CD4-positive, alpha-beta T cell treated with Interleukin-1 beta for 1 hour (primary cell): ENCODE results near the gene GRIK2.
A peak's percentile ranks its signal among the peaks of the same experiment; 100 is the strongest.
"Not testable (repeated sequence)": the region's sequence is repeated elsewhere in the genome, so short reads cannot be mapped to it uniquely, and the experiment has no call there.

Experiments
- DNase-seq, 2 donors: peaks; one replicate each; pipeline ENCODE4 v3.0.0-alpha.2; 2020 to 2022

Gene GRIK2

DNA sequence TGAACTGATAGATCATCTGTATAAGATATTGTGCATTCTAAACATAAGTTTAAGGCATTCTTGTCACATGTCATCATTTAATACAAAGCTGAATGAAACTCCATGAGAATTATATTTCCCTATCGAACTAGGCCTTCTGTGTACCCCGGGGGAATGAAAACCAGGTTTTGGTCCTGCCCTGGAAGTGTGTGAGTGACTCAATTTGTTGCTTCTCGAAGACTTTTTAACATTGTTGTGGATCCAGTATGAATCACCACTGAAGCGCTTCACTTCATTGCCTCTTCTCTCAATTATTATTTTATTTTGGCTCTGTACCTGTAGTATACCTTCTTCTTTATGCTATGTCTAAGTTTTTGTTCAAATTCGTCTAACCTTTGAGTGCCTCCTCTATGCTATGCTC, 150.8 kb downstream of the GRIK2 start:
- DNase-seq: no peak

DNA sequence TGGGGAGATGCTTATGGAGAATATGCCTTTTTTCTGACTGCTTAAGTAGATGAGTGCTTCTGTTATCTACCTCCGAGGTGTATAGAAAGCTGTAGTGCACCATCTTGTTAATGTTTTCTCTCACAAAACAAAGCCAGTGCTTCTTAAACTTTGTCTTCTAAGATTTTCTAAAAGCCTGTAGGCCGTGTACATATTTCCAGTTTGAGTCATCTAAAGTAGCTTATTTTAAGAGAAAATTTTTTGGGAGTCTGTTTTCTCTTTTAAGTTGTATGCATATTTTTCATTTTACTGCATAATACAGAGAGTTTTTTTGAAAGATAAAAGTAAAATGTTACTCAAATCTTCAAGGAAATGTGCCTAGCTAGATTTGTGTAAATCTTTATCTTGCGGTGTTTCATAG, 151.7 kb downstream of the GRIK2 start:
- no peak for DNase-seq

DNA sequence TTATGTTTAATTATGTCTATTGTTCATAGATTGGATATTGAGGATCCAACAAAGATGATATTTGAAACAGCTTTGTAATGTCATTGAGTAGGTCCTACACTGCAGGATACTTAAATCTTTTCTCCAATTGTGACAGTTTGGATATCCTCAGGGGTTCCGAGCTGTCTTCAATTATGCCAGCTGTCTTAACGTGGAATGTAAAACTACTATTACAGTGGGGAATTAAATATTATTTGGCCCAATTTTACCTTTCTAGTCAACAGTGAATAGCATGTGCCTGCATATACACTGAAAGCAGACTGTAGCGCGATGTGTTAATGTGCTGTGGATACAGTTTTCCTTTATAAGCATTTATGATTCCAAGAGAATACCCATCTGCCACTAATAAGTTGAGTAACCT, 156.9 kb downstream of the GRIK2 start:
- DNase-seq: no peak

DNA sequence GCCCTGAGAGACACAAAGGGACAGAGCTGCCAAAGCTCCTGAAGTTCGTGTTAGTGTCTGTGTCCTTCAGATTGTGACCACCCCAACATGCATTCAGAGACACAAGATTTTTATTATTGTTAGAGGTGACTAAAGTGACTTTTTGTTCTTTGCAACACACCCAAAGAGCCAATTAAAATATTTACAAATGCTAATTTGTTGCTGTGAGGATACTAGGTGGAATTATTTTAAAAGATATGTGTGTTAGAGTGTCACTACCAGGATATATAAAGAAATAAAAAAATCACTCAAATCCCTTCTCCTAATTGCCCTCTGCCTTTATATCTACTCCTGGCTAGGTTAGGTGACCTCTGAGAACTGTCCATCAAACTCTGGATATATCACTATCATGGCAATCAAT, 160.7 kb downstream of the GRIK2 start:
- DNase-seq: no peak

DNA sequence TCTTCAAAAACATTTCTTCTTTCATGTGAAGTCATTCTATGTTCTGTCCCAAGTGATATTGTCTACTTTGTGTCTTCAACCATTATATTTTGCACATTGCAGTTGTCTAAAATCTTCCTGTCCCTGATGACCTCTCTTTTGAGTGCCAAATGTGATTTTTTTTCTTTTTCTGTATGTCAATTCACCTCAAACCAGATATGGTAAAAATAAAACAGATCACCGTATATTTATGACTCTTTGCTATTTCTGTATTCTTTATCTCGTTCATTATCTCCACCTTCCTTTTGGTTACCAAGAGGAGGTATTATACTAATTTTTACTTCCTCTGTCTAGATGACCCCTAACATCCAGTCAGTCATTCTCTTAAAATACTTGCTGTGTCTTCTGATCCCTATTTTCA, 165.2 kb downstream of the GRIK2 start:
- DNase-seq: no peak

DNA sequence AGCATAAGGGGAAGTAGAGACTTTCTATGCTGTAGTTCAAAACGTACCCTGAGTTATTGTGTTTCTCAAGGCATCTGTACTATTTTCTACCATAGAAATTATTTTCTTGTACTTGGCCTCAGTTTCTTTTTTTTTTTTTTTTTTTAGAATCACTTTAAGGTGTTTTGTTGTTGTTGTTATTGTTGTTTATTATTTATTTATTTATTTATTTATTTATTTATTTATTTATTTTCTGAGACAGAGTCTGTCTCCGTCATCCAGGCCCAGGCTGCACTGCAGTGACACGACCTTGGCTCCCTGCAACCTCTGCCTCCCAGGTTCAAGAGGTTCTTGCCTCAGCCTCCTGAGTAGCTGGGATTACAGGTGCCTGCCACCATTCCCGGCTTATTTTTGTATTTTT, 179.1 kb downstream of the GRIK2 start:
- no peak for DNase-seq

DNA sequence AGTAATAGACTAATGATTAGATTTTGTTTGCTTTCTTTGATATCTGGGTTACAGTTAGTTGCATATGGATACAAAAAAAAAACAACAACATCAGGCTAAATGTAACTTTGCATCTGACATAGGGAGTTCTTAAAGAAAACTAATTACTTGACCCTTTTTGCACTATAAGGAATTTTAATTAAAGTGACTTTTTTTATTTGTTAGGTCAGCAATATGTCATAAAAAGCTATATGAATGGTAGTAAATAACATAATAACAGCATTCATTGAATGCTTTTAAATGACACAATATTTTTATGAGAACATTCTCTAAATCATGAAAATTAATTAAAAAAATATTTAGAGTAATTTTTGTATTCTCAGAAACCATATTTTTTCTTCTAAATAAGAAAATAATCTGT, 183.6 kb downstream of the GRIK2 start:
- no peak for DNase-seq

DNA sequence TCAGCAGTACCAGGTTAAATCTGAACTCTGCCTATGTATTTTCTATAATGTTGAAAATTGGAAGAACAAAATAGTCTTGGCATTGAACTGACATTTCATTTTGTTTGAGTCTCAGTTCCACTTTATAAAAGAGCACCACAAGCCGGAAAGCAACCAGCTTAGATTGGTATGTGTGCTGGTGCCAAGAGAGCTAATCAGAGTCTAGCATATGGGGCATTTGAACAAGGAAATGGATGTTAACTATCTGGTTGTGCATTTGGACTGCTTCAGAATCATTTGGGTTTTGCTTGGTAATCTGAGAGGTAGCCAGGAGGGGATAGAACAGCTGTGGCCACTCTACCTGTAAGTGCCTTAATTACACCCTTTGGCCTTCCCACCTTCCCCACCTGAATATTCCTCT, 184.8 kb downstream of the GRIK2 start:
- DNase-seq: no peak

DNA sequence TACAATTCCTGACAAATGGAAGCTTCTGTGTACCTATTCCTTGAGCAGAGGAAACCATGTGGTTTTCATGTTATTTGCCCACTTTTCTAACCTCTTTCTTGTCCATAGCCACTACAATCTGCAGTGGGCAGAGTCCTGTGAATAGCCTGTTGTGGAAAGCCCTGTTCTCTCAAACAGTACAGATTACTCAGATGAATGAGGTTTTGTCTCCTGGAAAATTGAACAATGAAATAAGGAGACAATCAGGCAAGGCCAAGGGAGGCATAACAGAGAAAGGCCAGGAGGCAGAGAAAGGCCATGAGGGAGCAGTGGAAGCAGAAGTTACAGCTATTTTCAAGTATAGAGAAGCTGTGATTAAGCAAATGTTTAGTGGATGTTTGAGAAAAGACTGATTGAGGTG, 189.3 kb downstream of the GRIK2 start:
- no peak for DNase-seq

DNA sequence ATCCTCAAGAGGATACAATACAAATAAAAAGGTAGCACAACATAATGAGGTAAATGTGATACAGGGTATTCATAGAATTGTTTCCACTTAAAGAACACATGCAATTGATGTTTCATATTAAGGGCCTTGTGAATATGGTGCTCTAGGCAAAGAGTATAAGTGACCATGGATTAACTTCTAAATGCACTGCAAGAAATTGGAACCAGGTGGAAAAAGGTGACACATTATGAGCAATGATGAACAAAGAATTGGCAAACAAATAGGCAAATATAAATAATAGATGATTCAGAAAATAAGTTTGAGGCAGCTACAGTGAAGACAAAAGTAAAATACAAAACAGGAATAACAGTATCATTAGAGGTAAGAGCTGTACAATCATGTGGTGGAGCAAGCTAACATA, 192.0 kb downstream of the GRIK2 start:
- no peak for DNase-seq

DNA sequence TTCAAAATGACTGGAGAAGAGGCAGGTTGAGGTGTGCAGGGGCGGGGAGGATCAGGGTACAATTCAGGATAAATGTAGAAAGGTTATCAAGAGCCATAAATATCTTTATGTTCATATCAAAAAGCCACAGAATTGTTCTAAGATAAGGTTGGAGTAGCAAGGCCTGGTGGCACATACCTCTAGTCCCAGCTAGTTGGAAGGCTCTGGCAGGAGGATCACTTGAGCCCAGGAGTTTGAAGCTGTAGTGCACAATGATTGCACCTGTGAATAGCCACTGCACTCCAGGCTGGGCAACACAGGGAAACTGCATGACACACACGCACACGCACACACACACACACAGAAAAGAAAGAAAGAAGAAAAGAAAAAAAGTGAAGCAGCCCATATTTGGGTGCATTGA, 194.8 kb downstream of the GRIK2 start:
- peak in 1 of 2 donors; percentile 0 for DNase-seq

DNA sequence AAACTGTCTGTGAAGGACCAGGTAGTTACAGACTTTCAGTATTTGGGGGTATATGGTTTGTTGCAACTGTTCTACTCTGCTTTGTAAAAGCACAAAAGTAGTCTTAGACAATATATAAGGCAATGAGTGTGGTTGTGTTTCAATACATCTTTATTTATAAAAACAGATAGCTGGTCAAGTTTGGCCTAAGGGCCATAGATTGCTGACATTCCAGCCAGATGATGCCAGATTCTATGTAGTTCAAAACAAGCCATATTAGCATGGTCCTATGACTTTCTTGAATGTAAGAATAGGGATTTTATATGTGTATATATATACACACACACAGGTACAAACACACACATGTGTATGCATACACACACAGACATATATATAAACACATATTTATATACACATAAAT, 201.8 kb downstream of the GRIK2 start:
- no peak for DNase-seq

DNA sequence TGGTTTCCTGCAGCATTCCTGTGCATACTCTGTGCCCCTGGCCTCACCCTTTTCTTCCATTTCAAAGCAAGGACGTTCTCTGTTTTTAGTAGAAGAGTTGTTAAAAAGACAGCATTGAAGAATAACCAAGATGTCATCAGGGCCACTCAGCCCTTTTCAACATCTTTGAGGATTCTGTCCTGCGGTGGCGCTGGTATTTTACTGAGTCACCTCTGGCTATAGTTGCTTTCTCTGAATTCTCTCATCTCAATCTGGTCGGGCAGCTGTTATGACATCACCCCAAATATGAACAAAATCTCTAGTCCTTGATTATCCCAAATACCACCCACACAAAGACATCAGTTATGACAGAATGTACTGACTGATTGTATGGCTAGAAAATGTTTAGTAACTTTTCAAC, 204.2 kb downstream of the GRIK2 start:
- DNase-seq: no peak

DNA sequence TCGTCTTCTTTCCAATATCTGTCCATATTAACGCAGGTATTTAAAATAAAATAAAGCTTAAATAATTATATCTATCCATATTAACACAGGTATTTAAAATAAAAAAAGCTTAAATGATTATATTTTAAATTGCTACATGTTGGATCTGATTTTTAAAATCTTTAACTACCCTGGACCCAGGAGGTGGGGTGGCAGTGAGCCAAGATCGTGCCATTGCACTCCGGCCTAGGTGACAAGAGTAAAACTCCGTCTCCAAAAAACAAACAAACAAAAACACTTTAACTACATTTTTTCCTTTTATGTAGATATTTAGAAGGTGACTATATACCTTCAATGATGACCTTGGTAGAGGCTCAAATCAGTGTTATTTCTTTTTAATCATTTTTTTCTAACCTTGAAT, 211.9 kb downstream of the GRIK2 start:
- no peak for DNase-seq

DNA sequence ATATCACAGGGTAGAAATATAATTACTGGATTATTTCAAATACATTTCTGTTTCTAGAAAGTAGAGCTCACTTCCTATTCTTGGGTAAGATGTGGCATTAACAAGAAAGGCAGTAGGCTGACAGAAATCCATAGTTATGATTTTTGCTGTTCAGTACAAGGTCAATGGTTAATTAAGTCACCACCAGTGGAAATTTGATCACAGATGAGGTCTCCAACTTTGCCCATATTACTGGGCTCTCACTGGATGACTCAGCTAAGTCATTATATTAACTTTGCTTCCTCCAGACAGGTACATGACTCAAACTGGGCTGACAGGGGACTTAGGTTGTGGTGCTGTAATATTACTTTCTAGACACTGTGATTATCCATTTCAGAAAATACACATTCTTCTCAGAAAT, 212.4 kb downstream of the GRIK2 start:
- DNase-seq: no peak

DNA sequence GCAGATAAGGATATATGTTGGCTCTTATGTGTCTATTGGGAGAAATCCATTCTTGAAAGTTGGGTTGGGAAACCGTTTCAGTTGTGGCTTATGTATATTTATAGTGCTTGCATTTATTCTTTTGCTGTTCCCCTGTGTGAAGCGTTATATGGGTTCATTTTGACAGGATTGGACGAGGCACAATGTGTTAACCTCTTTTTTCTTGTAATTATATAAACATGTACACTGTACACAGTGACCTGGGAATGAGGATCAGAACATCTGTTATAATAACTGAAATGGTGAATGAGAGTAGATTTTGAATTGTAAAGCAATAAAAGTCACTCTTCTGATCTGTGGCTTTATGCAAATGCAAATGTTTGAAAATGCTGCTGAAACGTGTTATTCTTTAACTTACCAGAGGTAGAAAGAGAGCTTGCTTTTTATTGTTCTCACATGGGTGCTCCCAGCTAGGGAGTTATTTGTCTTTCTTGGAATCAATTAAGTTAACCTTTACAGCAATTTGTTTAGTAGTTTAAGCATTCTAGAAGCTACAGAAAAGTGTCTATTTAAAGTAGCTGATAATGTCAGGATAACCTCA, 213.7 kb downstream of the GRIK2 start:
- DNase-seq: no peak

DNA sequence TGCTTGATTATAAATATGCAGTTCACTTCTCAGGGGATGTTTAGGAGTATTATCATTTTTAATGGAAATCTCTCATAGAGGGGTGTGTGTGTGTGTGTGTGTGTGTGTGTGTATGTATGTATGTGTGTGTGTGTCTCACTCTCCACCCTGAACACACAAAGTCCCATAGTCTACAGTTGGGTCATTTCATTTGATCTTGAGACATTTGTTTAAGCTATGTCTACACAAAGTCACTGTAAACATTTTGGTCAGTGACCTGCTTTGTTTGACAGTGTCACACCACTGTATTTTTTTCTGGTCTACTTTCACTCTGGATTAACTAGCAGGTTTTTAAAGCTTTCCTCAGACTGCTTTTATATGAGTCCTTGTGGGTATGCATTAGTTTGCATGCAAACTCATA, 215.2 kb downstream of the GRIK2 start:
- DNase-seq: no peak

DNA sequence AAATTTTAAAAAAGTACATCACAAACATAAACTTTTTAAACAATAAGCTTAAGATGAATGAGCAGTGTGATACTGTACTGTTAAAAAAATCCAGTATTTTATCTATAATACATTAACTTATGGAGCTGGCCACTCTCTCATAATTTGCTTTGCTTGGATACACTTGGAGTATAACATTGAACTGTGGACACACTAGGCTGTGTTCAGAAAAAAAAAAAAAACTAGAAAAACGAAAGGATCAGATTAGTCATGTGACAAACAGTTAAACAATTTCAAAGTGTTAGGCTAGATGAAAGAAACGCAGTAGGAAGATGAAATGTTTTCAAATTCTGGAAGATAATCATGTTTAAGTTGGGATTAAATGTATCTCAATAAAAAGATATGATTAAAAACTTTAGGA, 220.0 kb downstream of the GRIK2 start:
- no peak for DNase-seq

DNA sequence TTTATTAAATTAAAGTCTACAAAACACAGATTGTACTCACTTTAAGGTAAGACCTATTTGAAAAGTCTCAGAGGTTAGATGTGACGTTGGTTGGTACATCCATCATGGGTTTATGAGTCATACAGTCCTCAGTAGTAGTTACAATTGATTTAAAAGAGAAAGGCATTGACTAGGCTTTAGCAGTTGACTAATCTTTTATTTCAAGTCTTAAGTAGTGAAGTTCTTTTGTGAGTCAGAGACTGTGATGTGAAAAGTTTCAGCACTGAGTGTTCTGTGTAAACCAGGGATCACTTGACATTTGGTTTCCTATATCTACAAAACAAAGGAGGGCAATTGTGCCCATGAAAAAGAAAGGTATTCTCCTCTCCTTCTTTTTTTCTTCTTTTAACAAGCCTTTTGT, 221.3 kb downstream of the GRIK2 start:
- no peak for DNase-seq

DNA sequence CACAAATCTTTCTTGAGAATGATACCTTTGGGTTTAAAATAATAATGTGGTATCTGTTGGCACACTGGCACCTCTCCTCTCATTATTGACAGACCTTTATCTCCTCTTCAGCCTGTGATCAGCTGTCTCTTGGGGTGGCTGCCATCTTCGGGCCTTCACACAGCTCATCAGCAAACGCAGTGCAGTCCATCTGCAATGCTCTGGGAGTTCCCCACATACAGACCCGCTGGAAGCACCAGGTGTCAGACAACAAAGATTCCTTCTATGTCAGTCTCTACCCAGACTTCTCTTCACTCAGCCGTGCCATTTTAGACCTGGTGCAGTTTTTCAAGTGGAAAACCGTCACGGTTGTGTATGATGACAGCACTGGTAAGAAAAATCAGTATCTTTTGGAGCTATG, 232.8 kb downstream of the GRIK2 start:
- no peak for DNase-seq

DNA sequence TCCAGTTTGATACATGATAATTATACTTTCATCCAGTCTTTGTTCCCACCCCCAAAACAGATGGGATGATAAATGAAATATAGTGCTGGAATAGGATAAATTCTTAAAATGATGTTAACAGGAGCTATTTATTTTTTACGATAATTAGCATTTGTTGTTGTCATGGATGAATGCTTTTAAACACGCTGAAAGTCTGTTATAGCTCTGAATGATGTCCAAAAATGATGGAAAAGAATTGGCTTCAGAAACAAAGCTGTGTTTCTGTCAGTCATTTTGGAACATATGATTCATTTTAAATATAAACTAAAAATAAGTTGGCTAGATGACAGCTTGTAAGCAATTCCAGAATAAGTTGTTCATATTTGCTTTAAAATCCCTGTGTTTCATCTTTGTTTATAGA, 237.4 kb downstream of the GRIK2 start:
- no peak for DNase-seq

DNA sequence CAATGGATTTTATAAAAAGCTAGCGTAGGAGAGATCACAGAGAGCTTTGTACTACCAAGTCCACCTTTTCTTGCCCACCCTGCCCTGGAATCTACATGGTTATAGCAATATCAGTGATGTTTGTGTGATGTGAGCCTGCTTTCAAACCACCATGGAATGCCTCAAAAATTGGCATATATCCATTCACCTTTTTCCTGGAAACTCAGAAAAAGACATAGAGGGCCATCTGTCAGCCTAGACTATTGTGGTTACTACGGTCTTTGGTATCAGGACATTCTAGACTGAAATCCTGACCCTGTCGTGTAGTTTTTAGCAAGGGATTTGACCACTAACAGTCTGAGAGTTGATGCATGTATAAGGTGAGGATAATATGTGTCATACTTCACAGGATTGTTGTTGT, 239.6 kb downstream of the GRIK2 start:
- no peak for DNase-seq

DNA sequence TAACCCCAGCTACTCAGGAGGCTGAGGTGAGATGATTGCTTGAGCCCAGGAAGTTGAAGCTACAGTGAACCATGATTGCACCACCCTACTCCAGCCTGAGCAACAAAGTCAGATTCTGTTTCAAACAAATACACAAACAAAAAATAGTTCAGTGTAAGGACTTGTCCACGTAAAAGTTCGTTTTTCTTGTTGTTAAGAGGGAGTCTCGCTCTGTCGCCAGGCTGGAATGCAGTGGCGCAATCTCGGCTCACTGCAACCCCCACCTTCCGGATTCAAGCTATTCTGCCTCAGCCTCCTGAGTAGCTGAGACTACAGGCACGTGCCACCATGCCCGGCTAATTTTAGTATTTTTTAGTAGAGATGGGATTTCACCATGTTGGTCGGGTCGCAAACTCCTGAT, 245.4 kb downstream of the GRIK2 start:
- DNase-seq: not testable (repeated sequence)

DNA sequence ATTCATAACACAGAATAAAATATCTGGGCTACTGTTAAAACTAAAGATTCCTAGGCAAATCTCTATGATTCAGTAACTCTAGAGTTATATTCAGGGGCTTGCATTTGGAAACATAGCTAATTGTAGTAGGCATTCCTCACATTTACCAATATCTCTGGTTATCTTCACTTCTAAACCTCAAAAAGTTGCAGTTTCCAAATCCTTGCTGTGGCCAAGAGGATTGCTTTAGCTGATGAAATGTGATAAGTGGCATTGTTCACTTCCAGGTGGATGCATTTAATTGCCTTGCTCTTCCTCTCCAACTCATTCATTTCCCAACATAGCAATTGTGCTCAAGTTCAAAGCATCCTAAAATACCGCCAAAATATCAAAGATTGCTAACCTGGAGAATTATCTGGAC, 246.6 kb downstream of the GRIK2 start:
- no peak for DNase-seq

DNA sequence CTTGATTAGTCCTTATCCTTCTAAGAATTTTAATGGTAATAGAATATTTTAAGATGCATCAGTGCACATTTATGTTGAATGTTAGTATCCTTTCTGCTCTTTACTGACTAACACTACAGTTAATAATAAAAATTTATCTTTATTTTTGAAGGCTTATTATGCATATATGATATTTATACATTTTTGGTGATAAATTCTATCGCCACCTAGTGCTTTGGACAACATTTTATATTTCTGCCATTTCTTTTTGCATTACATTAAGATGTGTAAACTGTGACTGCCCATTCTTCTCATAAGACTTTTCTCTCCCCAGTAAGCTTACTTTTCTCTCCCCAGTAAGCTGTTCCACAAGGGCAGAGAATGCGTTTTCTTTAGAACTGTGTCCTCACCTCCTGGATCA, 252.3 kb downstream of the GRIK2 start:
- DNase-seq: no peak
